ENCODE results near the gene BUD31. TPM values are rescaled to one million over a fixed set of nuclear protein-coding genes. Genes with fewer than 3 reads are reported as not detected.
"Not testable (repeated sequence)": the region's sequence is repeated elsewhere in the genome, so short reads cannot be mapped to it uniquely, and the experiment has no call there.

The BUD31 gene
- total RNA-seq, 1 experiment from 2014 or later, result 128 TPM

GRCh38 chr7:99429756-99430155 lies 21.0 kb downstream of the BUD31 start:
- no peak for DNase-seq (ENCODE audit: low read depth)

DNA sequence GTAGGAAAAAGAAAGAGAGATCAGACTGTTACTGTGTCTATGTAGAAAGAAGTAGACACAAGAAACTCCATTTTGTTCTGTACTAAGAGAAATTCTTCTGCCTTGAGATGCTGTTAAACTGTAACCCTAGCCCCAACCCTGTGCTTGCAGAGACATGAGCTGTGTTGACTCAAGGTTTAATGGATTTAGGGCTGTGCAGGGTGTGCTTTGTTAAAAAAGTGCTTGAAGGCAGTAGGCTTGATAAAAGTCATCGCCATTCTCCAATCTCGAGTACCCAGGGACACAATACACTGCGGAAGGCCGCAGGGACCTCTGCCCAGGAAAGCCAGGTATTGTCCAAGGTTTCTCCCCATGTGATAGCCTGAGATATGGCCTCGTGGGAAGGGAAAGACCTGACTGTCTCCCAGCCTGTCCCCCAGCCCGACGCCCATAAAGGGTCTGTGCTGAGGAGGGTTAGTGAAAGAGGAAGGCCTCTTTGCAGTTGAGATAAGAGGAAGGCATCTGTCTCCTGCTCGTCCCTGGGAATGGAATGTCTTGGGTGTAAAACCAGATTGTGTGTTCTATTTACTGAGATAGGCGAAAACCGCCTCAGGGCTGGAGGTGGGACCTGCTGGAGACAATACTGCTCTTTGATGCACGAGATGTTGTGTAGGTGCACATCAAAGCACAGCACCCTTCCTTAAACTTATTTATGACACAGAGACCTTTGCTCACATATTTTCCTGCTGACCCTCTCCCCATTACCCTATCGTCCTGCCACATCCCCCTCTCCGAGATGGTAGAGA lies 23.2 kb downstream of the BUD31 start:
- not testable (repeated sequence) for DNase-seq (ENCODE audit: low read depth)

DNA sequence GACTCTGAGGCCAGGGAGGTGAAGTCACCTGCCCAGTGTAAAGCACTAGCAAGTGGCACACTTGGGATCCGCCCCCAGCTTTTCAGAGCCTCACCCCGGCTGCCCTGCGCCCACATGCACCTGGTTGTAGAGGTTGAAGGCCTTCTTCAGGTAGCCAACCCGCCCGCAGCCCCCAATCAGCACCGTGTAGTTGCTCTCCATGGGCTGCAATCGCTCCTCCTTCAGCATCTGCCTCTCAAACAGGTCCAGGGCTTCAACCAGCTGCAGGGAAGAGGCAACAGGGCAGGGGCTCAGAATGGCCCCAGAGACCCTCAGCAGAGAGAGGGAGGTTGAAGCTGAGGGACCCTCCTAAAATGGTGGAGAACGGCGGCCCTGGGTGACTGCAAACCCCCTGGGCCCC lies 24.4 kb downstream of the BUD31 start:
- no peak for DNase-seq (ENCODE audit: low read depth)

- no peak for DNase-seq (ENCODE audit: low read depth)
Observed at GRCh38 chr7:99437946-99438572, 29.3 kb downstream of the BUD31 start.

GRCh38 chr7:99438573-99439480 lies 30.1 kb downstream of the BUD31 start, which contains the start of the genes CPSF4 and PTCD1:
Gene CPSF4 (plus strand): TSS chr7:99438943. CDS start chr7:99439083, 140 bp downstream.
Gene PTCD1 (minus strand): TSS chr7:99438798. CDS start chr7:99435242, 3,556 bp downstream.
- peak; percentile 96 for DNase-seq (ENCODE audit: low read depth)

DNA sequence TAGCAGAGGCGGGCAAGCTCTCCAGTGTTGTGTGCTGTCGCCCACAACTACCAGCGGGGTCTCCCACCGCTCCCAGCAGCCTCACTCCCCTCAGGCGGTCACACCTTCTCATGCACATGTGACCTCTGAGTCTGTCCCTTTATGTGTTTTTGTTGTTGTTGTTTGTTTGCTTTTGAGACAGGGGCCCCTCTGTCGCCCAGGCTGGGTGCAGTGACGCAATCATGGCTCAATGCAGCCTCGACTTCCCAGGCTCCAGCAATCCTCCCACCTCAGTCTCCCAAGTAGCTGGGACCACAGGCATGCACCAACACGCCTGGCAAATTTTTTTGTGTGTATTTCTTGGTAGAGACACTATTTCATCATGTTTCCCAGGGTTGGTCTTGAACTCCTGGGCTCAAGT lies 31.4 kb downstream of the BUD31 start:
- peak; percentile 15 for DNase-seq (ENCODE audit: low read depth)

GRCh38 chr7:99446096-99446495 lies 37.3 kb downstream of the BUD31 start:
- peak; percentile 41 for DNase-seq (ENCODE audit: low read depth)

DNA sequence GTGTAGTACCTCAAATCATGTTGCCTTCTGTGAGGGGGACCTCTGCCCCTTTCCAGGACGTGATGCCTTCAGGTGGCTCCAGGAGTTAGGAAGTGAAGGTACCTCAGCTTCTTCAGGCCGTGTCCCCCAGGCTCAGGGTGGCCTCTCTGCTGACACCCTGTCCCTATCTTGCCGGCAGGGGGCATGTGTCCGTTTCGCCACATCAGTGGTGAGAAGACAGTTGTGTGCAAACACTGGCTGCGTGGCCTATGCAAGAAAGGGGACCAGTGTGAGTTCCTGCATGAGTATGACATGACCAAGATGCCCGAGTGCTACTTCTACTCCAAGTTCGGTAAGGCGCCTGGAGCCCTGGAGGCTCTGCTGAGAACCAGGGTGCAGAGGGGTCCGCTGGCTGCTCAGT lies 39.2 kb downstream of the BUD31 start:
- peak; percentile 23 for DNase-seq (ENCODE audit: low read depth)

GRCh38 chr7:99448855-99449254 lies 40.1 kb downstream of the BUD31 start:
- no peak for DNase-seq (ENCODE audit: low read depth)

DNA sequence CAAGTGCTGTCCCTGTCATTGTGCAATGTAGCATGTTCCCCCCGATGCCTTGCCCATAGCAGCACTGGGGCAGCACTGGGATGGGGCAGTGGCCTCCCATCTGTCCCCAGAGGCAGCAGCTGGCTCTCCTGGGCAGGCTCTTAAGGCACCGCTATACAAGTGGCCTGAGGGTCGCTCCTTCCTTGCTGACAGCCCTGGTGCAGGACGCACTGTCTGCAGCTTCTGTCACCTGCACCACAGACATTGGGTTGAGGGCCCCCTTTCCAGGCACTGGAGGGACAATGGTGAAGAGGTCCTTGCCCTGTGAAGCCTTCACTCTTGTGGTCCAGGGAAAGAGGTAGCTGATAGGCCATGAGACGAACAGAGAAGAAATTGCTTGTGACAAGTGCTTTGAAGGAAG lies 40.6 kb downstream of the BUD31 start:
- no peak for DNase-seq (ENCODE audit: low read depth)

GRCh38 chr7:99451936-99452335 lies 43.2 kb downstream of the BUD31 start:
- no peak for DNase-seq (ENCODE audit: low read depth)

DNA sequence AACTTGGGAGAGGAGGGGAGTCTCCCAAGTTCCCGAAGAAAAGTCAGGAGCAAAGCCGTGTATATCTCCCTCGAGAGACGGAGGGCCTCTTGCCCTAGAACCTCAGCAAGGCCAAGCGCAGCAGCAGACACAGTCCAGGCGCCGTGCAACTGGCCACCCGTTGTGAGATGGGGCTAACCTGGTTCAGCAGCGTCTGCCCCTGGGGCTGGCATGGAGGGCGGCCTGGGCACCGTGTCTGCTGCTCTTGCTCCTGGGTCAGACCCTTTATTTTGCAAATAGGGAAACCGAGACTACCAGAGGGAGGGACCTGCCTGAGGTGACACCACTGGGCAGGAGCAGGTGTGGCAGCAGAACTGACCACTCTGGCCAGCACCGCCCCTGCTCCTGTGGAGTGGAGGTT lies 43.8 kb downstream of the BUD31 start:
- DNase-seq (ENCODE audit: low read depth), result no peak

DNA sequence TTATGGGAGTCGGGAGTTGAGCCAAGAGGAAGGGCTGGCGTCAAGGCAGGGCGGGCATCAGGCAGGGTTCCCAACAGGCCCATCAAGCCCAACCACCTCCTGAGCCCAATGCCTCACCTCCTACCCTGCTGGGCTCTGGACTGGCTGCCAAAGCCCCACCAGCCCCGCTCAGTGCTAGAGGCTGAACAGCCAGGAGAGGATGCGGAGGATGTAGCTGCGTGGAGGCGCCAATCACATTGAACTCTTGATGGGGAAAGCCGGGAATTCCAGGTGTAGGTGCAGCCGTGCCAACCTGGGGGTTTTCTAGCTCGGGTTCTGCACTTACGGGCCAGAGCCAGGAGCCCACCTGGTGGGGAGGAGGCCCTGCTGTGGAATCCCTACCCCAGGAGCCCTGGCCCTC lies 44.3 kb downstream of the BUD31 start:
- no peak for DNase-seq (ENCODE audit: low read depth)

DNA sequence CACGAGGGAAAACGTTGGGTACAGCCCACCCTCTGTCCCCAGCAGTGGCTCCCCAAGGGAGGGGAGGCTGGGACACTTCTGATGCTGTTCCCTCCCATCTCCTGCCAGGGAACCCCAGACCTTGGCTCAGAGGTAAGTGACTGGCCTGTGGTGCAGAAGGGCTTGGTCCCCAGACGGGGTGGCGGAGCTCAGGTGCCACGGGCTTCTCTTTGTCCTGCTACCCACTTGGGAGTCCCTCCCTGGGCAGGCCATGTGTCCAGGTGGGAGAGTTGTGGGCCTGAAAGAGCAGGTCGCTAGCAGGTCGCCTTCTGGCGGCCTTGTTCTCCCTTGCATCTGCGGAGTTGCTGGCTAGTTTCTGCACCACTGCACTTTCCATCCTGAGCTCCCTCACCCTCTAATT lies 47.1 kb downstream of the BUD31 start:
- DNase-seq (ENCODE audit: low read depth), result no peak

GRCh38 chr7:99456288-99456687 lies 47.5 kb downstream of the BUD31 start:
- no peak for DNase-seq (ENCODE audit: low read depth)

- no peak for DNase-seq (ENCODE audit: low read depth)
Observed at GRCh38 chr7:99457050-99457649, 48.4 kb downstream of the BUD31 start.

GRCh38 chr7:99457650-99458493 lies 49.1 kb downstream of the BUD31 start:
- DNase-seq (ENCODE audit: low read depth), result no peak

- DNase-seq (ENCODE audit: low read depth), result peak; percentile 35
Observed at GRCh38 chr7:99459087-99459486, 50.3 kb downstream of the BUD31 start.

- no peak for DNase-seq (ENCODE audit: low read depth)
Observed at GRCh38 chr7:99460651-99461050, 51.9 kb downstream of the BUD31 start.

DNA sequence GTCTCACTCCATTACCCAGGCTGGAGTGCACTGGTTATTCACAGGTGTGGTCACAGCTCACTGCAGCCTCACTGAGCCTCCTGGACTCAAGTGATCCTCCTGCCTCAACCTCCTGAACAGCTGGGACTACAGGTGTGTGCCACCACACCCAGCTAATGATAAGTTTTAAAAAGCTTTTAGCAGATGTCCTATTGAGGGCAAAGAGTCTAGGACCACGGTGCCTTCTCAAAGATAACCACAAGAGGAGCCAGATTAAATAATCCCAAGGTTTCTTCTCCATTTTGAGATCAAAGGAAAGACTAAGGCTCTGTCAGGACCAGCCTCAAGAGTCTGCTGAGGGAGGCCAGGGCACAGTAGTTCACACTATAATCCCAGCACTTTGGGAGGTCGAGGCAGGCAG lies 52.5 kb downstream of the BUD31 start:
- DNase-seq (ENCODE audit: low read depth), result no peak

- no peak for DNase-seq (ENCODE audit: low read depth)
Observed at GRCh38 chr7:99465421-99465768, 56.6 kb downstream of the BUD31 start.

Measured in LHCN-M2 (cell line).